GM10266 (cell line): ENCODE results near the gene NEURL2.
"Not testable (repeated sequence)": the region's sequence is repeated elsewhere in the genome, so short reads cannot be mapped to it uniquely, and the experiment has no call there.

Experiments used
- DNase-seq: peaks from one replicate; pipeline ENCODE4 v3.0.0; 2012; ENCODE audit errors: extremely low spot score
- TF ChIP-seq, protein P1 (sequence below): IDR thresholded peaks from 2 replicates; pipeline ENCODE4 v1.5.1; 2012; ENCODE audit warnings: mild to moderate bottlenecking, low read depth; ENCODE audit not compliant: control insufficient read depth, insufficient read depth; ENCODE audit errors: missing control alignments

NEURL2 gene

GRCh38 chr20:45934586-45935415 is 43.8 kb upstream of the NEURL2 start, which contains the start of gene PCIF1:
TSS of gene PCIF1 (plus strand) at chr20:45934683. CDS start at chr20:45939000, 4,317 bp downstream.
- TF ChIP-seq, protein P1, sequence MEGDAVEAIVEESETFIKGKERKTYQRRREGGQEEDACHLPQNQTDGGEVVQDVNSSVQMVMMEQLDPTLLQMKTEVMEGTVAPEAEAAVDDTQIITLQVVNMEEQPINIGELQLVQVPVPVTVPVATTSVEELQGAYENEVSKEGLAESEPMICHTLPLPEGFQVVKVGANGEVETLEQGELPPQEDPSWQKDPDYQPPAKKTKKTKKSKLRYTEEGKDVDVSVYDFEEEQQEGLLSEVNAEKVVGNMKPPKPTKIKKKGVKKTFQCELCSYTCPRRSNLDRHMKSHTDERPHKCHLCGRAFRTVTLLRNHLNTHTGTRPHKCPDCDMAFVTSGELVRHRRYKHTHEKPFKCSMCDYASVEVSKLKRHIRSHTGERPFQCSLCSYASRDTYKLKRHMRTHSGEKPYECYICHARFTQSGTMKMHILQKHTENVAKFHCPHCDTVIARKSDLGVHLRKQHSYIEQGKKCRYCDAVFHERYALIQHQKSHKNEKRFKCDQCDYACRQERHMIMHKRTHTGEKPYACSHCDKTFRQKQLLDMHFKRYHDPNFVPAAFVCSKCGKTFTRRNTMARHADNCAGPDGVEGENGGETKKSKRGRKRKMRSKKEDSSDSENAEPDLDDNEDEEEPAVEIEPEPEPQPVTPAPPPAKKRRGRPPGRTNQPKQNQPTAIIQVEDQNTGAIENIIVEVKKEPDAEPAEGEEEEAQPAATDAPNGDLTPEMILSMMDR = no peak
- DNase-seq = peak; percentile 100

GRCh38 chr20:45934046-45934585 is 43.1 kb upstream of the NEURL2 start:
- TF ChIP-seq, protein P1 = no peak
- no peak for DNase-seq

DNA sequence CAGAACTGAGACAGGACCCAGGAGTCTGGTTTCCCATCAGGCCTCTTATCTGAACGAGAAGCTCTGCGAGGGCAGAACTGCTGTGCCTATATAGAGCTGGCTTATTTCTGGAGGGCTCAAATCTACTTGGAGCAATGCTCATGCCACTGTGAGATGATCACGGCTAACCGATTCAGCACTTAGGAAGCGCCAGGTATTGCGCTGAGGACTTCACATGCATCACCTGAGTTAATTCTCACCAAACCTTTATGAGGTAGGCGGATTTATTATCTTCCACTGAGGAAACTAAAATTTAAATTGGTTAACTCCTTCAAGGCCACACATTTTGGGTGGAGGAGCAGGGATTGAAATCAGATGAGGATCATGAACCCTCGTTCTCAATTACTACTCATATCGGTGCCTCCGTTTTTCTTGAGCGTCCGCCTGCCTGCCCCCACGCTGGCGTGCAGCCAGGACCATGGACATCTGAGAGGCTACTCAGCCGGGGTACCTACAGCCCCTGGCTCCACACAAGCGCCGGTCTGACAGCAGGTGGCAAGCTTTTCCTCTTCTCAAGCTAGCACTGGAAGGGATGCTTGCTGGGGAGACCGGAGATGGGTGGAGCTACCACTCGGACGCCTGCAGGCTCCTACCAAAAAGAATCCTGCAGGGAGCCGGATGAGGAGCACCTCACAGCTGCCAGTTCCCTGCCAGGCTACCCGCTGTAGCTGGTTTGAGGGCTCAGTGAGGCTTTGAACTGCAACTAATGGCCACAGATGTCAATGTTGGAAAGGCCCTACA is 42.4 kb upstream of the NEURL2 start:
- TF ChIP-seq, protein P1 = peak; percentile 52
- DNase-seq = peak; percentile 80

GRCh38 chr20:45931680-45932079 is 40.7 kb upstream of the NEURL2 start:
- not testable (repeated sequence) for DNase-seq

DNA sequence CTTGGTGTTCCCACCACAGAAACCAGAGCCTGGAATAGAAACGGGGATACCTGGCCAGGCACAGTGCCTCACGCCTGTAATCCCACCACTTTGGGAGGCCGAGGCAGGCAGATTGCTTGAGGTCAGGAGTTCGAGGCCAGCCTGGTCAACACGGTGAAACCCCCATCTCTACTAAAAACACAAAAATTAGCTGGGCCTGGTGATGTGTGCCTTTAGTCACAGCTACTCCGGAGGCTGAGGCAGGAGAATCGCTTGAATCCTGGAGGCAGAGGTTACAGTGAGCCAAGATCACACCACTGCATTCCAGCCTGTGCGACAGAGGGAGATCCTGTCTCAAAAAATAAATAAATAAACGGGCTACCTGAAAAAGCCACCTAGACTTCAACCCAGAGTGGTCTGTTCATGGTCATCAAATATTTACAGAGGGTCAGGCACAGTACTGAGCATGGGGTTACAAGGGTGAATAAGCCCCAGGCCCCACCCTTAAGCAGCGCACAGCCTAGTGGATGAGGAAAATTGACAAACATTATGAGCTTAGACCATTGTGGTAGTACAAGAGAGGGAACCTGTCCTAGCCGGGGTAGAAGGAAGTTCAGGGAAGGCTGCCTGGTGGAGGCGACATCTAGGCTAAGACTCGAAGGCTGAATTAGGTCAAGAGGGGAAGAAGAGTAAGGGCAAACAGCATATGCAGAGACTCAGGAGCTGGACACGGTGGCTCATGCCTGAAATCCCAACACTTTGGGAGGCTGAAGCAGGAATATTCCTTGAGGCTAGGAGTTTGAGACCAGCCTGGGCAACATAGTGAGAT is 36.3 kb upstream of the NEURL2 start:
- TF ChIP-seq, protein P1 = no peak
- DNase-seq = no peak

- DNase-seq = no peak
- TF ChIP-seq, protein P1 = no peak
Observed at GRCh38 chr20:45926731-45927070, 35.7 kb upstream of the NEURL2 start.

DNA sequence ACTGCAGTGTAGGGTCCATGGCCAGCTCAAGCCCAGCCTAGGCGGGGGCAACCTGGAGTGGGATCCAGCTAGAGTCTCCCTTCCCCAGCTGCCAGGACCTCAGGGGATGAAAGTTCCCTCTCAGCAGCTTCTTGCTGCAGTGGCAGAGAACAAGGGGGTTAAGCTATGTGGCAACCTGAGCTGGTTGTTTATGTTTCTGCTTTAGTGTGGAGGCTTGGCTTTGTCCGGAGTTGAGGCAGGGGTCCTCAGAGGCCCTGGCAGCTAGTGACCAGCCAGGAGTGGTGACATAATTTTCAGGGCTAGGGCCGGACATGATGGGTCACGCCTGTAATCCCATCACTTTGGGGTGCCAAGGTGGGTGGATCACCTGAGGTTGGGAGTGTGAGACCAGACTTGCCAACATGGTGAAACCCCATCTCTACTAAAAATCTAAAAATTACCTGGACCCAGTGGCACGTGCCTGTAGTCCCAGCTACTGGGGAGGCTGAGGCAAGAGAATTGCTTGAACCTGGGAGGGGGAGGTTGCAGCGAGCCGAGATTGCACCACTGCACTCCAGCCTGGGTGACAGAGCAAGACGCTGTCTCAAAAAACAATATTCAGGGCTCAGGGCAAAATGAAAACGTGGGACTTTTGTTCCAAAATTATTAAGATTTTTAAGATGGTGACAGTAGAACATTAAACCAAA is 35.0 kb upstream of the NEURL2 start:
- no peak for DNase-seq
- TF ChIP-seq, protein P1 = no peak
